Ovary (tissue), 3 donors: ENCODE results near the gene AMER2.

ENCODE experiments used
- POLR2A ChIP-seq: fragments of 450-650 bp; IDR thresholded peaks from one replicate; pipeline ENCODE4 v1.6.1; 2017; ENCODE audit warnings: antibody characterized with exemption, mild to moderate bottlenecking, moderate library complexity
- TF ChIP-seq, protein P1 (sequence below), 3 donors: fragments of 450-650 bp in 2 of 3; fragments of 200-600 bp in 1 of 3; IDR thresholded peaks; one replicate each; pipeline versions ENCODE4 v1.5.1 to v1.8.0; 2016 to 2022; ENCODE audit warnings: antibody characterized with exemption in 3 of 3, mild to moderate bottlenecking in 1 of 3
- donor health status: DM: no; HTN: no; CAD: no.

DNA sequence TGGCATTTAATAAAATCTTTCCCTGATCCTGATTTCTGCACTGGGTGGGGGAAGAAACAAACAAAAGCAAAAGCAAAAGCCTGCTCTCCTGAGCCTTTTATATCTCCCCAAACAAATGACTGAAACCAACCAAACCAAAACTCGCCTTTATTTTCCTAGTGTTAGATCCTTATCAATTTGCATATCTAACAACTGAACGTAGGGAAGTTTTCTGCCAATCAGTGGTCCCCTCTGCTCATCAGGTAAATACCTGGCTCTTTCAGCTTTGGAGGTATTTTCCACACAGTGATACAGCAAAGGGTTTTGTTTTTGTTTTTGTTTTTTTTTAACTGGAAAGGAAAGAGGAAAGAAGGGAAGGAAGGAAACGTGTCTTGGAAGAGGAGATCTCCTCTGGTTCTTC lies 3.3 kb downstream of the AMER2 start:
- TF ChIP-seq, protein P1, sequence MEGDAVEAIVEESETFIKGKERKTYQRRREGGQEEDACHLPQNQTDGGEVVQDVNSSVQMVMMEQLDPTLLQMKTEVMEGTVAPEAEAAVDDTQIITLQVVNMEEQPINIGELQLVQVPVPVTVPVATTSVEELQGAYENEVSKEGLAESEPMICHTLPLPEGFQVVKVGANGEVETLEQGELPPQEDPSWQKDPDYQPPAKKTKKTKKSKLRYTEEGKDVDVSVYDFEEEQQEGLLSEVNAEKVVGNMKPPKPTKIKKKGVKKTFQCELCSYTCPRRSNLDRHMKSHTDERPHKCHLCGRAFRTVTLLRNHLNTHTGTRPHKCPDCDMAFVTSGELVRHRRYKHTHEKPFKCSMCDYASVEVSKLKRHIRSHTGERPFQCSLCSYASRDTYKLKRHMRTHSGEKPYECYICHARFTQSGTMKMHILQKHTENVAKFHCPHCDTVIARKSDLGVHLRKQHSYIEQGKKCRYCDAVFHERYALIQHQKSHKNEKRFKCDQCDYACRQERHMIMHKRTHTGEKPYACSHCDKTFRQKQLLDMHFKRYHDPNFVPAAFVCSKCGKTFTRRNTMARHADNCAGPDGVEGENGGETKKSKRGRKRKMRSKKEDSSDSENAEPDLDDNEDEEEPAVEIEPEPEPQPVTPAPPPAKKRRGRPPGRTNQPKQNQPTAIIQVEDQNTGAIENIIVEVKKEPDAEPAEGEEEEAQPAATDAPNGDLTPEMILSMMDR (IDR thresholded peaks at IDR 0.05), result no peak
- TF ChIP-seq POLR2A, result no peak
